Measurements from ENCODE around the gene ENAH.

ENAH gene

GRCh38 chr1:225437710-225438437 lies 215.0 kb downstream of the ENAH start:
- Histone ChIP-seq H3K4me1 (ENCODE audit: control insufficient read depth, insufficient read depth, low read length) (no peaks in the 10 kb centered on the region), H3K4me3 (ENCODE audit: low read depth, low read length) (no peak overlapping the region), H3K27me3 (ENCODE audit: control insufficient read depth, insufficient read depth, low read length) (no peaks in the 10 kb centered on the region), H3K9me3 (ENCODE audit: control insufficient read depth, insufficient read depth, low read length) (no peaks in the 10 kb centered on the region), H3K27ac (ENCODE audit: low read depth, low read length) (no peak overlapping the region), H3K9ac (ENCODE audit: low read depth, low read length) (no peak overlapping the region), H3K36me3 (ENCODE audit: control insufficient read depth, insufficient read depth, low read length) (no peaks in the 10 kb centered on the region)
